ENCODE measurements around the gene CLEC16A.

The CLEC16A gene

DNA sequence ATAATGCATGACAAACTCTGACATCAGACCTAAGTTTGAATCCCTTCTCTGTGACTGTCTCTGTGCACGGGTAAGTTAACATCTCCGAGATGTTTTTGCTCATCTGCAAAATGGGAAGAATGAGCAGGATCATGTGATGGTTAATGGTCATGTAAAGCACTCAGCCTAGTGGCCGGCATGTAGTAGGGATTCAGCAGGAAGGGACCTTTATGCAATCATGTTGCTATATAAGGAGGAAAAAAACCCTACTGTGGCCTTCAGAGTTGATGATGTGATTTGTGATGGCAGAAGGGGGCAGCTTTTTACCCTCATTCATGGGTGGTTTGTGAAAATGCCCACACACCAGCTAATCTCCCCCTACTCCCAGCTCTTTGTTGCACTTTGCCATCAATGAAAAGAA, 24.1 kb downstream of the CLEC16A start:
- no peak for DNase-seq

DNA sequence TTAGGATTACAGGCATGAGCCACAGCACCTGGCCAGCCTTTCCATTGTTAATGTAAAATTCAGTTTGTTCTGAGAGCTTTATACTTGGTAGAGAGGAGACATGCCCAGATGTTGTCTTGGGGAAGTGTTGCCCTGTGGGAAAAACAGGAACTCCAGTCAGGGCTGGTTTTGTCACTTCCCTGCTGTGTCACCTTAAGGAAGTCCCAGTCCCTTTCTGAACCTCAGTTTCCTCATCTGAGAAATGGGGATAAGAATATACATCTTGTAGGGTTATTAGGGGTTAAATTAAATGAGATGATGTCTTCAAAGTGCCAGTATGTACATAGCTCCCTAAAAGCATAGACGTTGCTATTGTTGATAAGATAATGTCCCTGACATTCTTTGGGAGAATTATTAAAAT, 25.3 kb downstream of the CLEC16A start:
- DNase-seq: no peak

DNA sequence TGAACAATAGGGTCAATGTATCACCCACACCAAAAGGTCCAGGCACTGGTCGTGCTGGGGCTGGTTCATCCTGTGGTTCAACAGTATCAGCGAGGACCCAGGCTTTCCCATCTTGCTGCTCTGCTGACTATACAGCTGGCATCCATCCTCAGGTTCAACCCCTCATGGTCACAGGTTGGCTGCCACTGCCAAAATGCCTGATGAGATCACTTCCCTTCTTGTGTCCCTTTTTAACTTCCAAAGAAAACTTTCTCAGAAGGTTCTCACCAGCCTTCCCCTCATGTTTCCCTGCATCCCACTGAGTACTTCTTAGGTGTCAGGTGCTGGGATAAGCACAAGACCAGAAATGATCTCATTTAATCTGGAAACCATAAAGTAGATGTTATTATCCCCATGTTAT, 25.7 kb downstream of the CLEC16A start:
- DNase-seq: no peak

DNA sequence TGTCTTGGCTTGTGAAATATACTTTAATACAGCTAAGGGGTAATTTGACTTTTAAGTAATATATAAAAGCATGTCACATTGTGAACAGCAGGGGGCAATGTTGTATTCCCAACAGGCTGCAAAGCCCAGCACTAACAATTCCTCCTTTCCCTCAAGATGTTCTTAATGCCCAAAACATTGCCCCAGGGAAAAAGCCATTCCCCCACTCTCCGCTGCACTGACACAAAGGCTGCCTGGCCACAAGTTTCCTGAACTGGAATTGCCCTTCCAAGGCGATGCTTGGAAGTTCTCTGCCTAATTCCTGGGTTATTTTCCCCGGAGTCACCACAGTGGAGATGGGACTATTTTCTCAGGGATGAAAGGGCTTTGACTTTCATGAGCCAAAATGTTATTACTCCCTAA, 27.2 kb downstream of the CLEC16A start:
- DNase-seq: peak; percentile 93

DNA sequence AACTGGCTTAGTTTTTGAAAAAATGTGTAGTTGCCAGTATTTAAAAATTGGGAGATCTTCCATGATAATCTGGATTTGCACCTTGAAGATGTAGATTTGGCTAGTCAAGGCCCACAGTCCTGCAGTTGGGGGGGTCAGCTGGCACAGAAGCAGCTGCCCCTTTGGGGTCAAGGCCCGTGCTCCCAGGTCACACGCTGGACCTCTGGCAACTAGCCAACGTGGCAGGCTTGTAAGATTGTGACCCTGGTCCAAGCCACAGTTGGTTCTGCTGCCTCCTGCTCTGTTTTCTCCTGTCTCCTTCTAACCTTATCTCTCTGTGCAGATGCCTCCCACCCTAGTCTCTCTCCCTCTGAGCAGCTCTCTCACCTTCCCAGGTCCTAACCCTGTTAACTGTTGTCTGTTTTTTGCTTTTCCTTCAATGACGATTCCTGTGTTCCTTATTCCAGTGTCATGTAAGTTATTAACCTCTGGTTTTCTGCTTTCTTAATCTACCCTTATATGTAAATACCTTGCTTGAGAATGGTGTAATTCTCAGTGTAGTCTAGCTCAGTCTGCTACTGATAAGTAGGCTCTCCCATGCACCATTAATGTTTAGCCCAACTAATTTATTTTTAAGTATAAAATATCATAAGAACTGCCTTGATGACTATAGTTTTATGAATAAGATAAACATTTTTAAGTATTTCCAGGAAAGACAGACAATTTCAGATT, 27.9 kb downstream of the CLEC16A start:
- DNase-seq: no peak

DNA sequence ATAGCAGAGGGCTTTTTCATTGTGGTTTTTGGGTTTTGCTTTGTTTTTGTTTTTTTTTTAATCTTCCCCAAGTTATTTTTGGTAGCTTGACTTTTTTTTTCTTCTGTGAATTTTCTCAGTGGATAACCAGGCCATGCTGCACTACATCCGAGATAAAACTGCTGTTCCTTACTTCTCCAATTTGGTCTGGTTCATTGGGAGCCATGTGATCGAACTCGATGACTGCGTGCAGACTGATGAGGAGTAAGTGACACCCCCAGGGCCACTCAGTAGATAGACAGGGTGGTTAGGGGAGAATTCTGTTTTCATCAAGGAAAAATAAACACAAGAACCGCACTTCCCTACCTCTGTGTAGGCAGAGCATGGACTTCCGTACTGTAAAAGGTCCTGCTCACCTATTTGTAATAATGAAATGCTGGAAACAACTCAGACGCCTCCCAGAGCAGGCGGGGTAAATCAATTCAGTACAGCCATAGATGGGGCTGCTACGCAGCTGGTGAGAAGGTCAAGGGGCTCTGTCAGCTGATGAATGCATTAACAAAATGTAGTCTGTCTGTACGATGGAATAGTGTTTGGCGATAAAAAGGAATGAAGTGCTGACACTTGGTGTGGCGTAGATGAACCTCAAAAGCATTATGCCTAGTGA, 28.6 kb downstream of the CLEC16A start:
- DNase-seq: no peak

DNA sequence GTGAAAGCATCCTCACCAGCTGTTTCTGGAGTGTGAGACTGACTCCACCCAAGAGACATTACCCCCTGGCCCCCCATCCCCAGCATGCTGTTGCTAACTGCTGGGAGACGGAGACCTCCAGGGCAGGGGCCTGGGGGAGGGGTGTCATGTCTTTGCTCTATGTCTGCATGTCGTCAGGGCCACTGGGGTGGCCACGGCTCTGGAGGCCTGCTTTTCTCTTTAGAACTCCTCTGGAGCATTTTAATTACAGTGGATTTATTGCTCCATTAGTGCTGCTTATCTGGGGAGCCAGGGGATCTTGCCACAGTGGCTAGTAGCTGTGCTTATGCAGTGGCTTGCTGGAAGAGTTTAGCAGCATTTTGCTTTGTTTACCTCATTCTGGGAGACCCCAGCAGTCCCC, 32.3 kb downstream of the CLEC16A start:
- no peak for DNase-seq

DNA sequence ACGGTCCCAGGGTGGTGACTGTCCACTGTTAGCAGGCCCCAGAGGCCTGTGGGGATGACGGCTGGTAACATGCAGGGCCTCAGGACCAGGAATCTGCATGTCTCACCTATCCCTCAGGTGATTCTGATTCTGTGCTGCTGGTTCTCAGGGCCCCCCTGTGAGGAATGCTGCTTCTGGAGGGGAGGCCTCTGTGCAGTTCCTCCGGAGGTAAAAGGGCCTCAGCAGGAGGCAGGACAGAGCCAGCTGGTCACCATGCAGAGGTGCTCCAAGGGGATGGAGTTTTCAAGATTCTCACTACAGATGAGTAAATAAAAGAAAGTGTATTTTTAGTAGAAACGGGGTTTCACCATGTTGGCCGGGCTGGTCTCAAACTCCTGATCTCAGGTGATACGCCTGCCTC, 33.8 kb downstream of the CLEC16A start:
- no peak for DNase-seq

DNA sequence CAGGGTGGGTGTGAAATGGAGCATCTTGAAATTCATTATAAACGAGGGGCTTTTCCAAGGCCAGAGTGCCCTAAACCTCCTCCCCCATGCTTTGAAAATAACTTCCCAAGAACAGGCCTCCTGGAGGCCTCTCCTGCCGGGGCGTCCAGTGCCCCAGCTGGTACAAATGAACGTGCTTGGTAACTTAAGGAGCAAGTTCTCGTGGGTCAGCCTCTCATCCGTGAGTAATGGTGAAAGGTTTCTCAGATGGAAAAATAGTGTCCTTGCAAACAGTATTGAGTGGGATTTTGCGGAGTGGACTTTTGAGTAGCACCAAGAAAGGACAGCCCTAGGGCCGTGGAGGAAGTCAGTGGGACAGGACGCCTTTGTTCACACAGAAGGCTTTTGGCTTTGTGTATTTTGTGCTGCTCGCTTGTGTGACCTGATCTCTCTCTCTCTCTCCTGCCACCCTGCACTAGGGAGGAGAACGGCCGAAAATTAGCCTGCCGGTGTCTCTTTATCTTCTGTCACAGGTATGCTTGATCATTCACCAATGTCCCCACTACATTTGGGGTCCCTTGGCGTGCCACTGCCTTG, 34.6 kb downstream of the CLEC16A start:
- DNase-seq: no peak

DNA sequence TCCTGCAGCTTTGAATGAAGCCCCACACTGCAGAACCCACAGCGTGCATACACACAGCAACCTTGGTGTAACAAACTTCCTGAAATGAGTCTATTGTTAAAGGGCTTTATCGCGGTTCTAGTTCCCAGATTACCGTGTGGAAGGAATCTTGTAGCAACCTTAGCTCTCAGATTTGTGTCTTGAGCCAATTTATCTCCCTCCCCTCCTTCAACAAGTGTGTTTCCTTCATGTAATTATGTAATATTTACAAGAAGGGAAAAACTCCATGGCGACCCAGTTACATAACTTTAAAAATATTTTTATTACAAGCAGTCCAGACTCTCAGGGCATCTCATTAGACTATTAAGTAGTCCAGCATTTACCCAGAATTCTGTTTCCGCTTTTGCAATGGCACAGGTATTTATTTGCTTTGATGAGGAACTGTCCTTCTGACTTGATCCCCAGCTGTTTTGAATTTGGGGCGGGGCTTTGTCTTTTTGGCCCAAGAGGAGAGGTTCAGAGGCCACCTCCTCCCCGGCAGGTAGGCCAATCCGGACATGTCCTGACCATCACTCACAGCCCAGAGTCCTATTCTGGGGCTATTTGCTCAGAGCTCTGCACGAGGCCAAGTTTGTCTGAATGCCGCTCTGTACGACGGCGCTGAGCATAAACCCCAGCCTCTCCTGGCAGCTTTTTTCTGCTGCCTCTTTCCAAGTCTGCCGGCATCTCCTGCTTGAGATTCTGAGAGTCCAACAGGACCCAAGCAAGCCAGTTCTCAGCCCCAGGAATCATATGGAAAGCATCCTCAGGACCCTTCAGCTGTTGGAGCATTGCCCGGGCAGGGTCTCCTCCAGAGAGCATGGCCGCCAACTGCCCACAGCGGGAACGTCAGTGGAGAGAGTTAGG, 35.6 kb downstream of the CLEC16A start:
- DNase-seq: no peak

DNA sequence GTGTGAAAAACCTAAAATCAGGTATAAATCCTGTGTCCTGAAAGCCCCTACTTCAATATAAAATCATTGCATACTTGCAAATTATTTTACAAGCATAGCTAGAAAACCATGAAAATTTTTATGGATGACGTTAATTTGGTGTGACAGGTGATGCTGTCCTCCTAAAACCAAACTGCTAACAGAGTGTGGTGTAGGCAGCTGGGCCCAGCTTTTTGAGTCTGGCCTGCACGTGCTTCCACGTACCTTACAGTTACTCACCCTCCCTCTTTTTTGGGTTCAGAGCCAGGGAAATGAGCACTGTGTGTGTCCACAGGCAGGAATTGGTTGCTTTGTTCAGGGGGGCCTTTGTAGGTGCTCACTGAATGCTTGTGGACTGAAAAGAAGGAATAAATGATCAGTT, 36.4 kb downstream of the CLEC16A start:
- DNase-seq: no peak

DNA sequence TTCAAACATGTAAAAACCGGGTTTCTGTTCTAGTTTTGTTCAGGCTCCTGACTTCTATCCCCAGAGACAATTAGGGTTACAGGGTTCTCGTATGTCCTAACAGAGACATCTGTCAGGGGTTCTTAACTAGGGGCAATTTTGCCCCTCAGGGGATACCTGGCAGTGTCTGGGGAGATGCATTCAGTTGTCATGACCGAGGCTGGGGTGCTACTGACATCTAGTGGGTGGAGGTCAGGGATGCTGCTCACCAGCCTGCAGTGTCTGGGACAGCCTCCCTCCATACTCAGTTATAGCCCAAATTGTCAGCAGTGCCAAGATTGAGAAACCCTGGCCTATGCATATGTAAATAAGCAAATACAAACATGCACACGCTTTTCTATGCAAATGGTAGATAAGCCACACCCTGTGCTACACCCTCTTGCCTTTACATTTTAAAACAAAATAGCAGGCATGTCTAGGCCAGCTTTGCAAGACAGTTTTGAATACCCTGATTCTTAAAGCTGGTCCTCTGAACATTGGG, 37.4 kb downstream of the CLEC16A start:
- no peak for DNase-seq

DNA sequence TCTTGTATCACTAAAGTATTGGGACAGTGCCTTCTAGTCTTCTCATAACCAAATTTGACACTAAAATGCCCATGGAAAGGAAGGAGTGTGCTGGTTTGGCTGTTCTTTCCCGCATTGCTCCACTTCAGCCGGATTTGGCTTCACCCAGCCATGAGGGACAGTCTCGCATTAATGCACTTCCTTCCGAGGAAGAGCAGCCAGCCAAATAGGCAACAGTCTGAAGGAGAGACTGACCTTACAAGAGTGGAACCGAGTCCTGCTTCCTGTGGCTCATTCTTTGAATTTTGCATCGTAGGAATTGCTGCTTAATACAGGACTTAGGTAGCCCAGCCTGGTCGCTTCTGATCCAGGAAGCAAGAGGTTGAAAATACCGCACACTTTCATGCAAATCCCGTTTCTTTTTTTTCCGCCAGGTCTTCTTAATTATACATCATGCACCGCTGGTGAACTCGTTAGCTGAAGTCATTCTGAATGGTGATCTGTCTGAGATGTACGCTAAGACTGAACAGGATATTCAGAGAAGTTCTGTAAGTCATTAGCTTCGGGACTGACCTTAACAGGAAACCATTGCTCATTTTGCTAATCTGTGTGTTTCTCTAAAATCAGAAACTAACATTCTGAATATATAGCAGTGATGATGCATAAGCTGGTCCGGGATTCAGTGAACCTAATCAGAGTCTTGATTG, 38.2 kb downstream of the CLEC16A start:
- DNase-seq: no peak

DNA sequence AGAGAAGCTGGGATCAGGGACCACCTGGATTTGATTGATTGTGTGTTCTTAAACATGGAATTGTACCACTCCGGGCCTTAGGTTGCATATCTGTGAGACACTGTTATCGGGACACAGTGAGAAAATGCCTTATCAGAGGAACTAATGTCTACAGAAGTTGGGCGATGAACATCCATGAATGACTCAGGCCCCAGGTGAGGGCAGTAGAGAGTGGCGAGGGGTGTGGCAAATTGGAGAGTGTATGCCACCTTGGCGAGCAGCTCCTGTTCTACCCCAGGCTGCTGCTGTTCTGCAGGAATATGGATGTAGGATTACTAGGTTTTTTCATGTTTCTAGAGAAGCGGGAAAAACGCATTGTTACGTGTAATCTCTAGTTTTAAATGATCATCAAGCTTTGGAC, 38.8 kb downstream of the CLEC16A start:
- no peak for DNase-seq

DNA sequence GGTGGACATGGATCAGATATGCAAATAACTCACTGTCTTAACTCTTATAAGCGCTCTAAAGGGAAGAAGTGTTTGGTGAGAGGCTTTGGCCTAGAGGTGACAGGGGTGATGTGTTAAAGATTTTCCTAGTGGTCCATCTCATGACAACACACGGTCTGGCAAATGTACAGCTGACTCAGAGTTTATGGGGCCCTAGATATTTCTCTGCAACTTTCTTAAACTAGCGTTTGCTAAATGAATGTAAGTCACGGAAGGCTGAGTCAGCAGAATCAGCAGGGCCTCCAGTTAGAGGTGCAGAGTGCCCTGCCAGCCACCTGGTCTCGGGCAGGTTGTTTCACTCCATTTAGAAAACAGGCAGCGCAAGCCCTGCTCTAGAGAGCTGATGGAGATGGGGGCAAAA, 40.1 kb downstream of the CLEC16A start:
- DNase-seq: peak; percentile 45

DNA sequence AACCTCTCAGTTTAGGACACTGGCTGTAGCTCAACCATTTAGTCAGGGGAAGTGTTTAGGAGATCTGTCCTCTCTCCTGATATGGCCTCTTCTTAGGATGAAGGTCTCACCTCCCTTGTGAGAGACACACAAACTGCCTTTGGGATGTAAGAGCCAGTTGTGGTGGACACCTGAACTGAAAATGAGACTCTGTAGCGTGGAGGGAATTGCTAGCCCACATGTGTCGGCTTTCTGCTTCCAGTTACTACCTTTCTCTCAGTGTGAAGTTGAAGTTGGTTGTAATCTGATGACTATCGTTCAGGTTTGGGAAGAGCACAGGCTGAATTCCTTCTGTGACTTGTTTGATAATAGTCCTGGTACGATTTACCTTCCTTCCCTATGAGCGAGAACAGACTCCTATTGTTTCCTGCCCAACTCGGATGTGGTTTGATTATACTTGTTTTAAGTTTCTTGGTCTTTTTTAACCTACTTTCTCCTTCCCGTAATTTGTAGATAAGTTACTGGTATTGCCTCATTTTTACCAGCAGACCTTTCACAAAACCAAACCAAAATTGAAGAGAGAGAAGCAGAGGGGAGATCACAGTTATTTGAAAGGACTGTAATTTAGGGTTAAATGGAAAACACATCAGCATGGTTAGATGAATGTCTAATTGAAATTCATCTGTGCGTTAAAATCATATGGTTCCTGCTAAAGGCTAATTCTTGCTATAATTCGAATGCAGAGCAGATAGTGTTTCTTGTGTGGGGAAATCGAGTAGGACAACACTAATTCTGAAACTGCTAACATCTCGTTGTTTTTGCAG, 43.2 kb downstream of the CLEC16A start:
- DNase-seq: no peak

DNA sequence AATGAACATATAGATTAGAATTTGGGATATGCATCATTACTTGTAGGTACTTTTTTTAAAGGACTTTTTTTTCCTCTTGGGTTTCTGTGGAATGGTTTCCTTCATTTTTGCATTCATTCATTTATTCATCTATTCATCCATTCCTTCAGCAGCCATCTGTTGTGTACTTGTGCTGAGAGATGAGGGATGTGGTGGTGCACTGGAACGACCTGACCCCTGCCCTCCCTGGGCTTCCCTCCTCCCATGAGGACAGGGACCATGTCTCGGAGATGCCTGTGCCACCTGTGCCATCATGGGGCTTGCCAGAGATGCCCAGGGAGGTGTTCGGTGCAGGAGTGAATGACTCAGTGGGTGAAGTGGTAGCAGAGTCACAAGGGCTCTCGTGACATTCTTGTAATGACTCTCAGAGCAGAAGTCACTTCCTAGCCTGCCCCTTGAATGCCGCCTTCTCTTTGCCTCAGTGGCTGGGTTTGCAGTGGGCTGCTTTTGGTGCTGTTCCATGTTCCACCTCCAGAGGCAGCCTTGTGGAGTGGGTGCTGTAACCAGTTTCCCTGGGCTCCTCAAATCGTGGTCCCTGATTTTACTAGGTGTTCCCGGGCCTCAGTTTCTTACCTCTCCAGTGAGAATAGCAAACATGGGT, 43.9 kb downstream of the CLEC16A start:
- DNase-seq: no peak

DNA sequence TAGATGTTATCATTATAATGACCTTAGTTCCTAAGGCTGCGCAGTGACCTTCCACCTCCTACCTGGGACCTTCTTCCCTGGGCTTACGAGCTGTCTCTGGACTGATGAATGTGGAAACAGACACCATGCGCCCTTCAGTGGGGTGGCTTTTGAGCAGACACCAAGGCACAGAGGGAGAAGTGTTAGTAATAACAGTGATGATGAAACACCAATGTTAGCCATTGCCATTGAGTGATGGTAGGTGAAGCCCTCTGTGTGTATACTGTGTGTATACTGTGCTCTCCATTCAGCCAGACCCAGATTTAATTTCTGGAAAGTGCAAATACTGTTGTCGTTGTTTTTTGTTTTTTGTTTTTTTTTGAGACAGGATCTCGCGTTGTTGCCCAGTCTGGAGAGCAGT, 44.5 kb downstream of the CLEC16A start:
- no peak for DNase-seq

DNA sequence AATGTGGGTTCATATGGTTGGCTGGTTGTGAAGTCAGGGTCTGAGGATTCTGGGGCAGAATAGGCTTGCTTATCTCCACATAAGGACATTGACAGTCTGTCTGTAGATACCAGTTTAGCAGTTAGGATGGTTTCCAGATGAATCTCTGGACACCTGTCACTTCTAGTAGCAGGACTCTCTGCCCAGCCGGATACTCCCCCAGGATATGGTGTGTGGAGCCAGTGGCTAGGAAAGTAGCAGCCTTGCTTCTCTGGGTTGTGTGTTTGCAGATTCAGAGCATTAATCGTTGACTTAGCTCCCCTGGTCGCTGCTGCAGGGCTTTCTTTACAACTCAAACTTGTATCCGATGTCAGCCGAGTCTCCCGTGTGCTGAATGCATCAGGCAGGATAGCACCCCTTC, 45.2 kb downstream of the CLEC16A start:
- no peak for DNase-seq

DNA sequence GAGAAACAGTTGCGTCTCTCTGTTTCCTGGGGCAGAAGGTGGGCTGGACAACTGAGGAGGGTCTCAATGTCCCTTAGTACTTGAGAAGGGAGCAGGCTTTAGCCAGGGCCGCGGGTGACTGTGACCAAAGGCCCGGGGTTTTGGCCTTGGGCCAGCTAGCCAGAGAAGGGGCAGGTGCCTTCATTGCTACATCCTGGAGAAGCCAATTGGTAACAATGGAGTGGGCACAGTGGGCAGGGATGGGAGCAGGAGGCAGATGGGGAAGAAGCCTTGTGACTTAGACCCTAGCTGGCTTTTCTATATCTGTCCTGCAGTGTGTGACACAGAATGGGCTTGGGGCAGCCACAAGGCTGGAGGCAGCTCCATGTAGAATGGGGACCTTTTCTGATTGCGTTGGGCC, 46.0 kb downstream of the CLEC16A start:
- no peak for DNase-seq

DNA sequence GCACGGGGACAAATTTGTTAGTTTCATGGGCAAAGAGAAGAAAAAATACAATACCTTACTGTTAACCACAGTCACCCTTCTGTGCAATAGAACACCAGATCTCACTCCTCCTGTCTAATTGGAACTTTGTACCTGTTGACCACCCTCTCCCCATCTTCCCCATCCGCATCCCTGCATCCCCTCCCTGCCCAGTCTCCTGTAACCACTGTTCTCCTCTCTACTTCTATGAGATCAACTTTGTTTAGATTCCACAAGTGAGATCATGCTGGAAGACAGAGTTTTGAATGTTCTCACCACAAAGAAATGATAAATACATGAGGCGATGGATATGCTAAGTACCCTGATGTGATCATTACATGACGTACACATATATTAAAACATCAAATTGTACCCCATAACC, 47.7 kb downstream of the CLEC16A start:
- DNase-seq: peak; percentile 79

Data from fibroblast of skin of scalp (primary cell).